HG03159 (cell line): ENCODE data around the gene KLF14.
"Not testable (repeated sequence)": the region's sequence is repeated elsewhere in the genome, so short reads cannot be mapped to it uniquely, and the experiment has no call there.

Source experiments
- ATAC-seq: cut with Tn5 transposase; IDR thresholded peaks from one replicate; pipeline ENCODE4 v1.9.1; 2021; ENCODE audit warnings: mild to moderate bottlenecking, moderate library complexity; ENCODE audit not compliant: unreplicated experiment

Gene KLF14

DNA sequence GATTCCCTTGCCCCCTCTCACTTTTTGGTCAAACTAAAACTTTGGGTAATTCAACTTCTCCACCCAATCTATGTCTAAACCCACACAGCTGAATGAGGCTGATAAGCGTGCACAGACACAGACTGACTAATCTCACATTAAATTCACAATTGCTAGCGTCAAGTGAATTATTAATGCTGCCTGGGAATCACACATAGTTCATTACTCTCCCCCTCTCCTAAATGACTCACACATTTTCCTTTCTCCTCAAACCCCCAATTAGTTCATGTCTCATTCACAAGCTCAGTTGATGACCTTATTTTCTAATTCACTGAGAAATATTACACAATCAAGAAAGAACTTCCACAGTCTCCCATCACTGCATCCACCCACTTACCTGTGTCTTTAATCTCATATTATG lies 14.5 kb downstream of the KLF14 start:
- ATAC-seq, result no peak

DNA sequence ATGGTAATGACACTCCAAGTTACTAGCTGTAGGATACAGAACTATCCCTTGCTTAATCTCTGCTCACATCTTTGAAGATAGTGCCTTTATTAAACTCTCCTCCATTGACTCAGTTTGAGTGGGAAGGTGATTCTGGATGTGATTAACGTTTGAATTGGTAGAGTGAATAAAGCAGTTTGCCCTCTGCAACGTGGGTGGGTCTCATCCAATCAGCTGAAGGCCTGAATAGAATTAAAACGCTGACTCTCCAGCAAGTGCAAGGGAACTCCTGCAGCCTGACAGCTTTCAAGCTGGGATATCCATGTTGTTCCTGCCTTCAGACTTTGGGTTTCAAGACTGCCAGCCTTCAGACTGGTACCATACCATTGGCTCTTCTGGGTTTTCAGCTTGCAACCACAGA lies 21.6 kb downstream of the KLF14 start:
- no peak for ATAC-seq

DNA sequence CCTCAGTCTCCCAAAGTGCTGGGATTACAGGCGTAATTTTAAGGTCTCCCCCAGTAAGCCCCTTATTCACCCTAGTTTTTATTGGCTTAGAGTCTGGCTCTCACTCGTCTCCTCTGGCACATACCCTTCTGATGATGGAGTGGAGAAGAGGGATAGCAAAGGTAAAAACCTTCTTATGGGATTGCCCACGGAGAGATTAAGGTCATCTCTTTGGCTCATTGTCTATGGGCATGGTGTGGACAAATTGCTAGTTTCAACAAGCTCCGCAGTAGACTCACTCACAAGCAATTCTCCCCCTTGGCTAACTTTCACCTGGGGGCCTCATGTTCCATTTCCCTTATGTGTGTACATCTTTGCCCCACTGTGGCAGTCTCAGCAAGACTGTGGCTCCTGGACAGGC lies 25.2 kb downstream of the KLF14 start:
- no peak for ATAC-seq

DNA sequence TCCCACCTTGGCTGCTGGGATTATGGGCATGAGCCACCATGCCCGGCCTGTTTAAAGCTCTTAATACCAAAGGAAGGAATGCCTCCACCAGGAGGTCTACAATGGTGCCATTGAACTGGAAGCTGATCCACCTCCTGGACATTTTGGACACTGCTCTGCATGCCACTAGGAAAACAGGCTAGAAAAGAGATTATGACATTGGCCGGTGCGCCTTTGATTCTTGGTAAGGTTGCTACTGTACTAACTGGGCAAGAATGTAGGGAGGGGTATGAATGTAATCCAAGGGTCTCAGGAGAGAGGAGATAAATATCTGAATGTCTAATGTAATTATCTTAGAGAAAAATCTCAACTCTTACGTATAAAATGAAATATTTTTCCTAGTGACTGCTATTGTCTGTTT lies 26.0 kb downstream of the KLF14 start:
- ATAC-seq, result no peak

- no peak for ATAC-seq
Measured at GRCh38 chr7:130703851-130704250, 30.2 kb downstream of the KLF14 start.

DNA sequence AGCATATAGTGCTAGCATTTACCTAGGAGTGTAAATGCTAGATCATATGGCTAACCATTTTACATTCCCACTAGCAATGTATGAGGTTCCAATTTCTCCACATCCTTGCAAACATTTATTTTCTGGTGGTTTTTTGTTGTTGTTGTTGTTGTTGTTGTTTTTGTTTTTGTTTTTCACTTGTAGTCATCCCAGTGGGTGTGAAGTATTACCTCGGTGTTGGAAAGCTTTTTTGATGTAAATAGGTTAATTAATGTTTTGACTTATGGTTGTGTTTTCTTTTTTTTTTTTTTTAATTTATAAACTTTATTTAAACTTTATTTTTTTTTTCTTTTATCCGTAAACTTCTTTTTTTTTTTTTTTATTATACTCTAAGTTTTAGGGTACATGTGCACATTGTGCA lies 32.4 kb downstream of the KLF14 start:
- no peak for ATAC-seq

DNA sequence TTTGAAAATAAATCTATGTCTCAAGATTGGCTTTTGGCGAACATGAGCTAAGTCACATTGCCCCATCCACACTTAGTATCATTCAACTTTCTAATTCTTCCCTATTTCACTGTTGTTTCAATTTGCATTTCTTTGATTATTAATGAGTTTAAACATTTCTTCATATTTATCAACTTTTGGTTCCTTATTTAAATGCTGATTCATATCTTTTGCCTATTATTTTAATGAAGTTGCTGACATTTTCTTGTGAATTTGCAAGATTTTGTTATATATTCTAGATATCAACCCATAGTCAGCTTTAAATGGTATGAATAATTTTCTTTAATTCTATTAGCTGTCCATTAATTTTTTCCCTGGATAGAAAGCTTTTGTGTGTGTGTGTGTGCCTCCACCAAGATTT lies 33.2 kb downstream of the KLF14 start:
- no peak for ATAC-seq

- no peak for ATAC-seq
Measured at GRCh38 chr7:130699686-130700085, 34.3 kb downstream of the KLF14 start.

DNA sequence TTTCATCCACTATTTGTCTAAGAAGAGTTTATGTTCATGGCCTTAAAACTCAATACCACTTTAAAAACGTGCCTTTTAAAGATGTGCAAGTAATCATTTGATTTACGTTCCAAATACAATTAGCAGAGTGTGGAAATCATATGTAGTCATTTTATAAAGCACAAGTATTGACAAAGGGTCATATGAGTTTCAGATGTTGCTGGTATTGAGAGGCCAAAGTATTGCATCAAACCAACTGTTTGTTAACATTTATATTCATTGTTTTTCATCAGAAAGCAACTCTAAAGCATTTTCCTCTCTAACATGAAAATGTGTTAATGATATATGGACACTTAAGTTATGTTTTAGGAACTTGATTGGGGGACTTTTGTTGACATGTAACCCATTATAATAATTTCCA lies 36.2 kb downstream of the KLF14 start:
- ATAC-seq, result no peak

GRCh38 chr7:130695840-130696239 lies 38.2 kb downstream of the KLF14 start:
- ATAC-seq, result no peak

DNA sequence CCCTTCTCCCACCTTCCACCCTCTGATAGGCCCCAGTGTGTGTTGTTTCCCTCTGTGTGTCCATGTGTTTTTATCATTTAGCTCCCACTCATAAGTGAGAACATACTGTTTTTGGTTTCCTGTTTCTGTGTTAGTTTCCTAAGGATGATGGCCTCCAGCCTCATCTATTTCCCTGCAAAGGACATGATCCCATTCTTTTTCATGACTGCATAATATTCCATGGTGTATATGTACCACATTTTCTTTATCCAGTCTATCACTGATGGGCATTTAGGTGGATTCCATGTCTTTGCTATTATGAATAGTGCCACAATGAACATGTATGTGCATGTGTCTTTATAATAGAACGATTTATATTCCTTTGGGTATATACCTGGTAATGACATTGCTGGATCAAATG lies 41.6 kb downstream of the KLF14 start:
- ATAC-seq, result not testable (repeated sequence)

- ATAC-seq, result no peak
Measured at GRCh38 chr7:130689683-130690082, 44.3 kb downstream of the KLF14 start.

- ATAC-seq, result no peak
Measured at GRCh38 chr7:130683026-130683425, 51.0 kb downstream of the KLF14 start.
